HuH-7 (cell line): Measurements from ENCODE around the gene TMEM38A.
A peak's percentile ranks its signal among the peaks of the same experiment; 100 is the strongest.

Source experiments
- DNase-seq: peaks from one replicate; pipeline ENCODE4 v3.0.0; 2011; ENCODE audit warnings: low spot score

The TMEM38A gene

GRCh38 chr19:16660763-16661479, at the start of gene TMEM38A:
TSS of gene TMEM38A (plus strand) at chr19:16661139. CDS start at chr19:16661218, 79 bp downstream.
- DNase-seq = peak; percentile 44

GRCh38 chr19:16612636-16613035, 48.3 kb upstream of the TMEM38A start:
- no peak for DNase-seq

- DNase-seq = no peak
Observed at GRCh38 chr19:16613841-16614240, 47.1 kb upstream of the TMEM38A start.

GRCh38 chr19:16614941-16615340, 46.0 kb upstream of the TMEM38A start:
- DNase-seq = no peak

- no peak for DNase-seq
Observed at GRCh38 chr19:16615808-16616207, 45.1 kb upstream of the TMEM38A start.

GRCh38 chr19:16618248-16618647, 42.7 kb upstream of the TMEM38A start:
- DNase-seq = no peak

GRCh38 chr19:16619457-16619856, 41.5 kb upstream of the TMEM38A start:
- no peak for DNase-seq

- DNase-seq = no peak
Observed at GRCh38 chr19:16620018-16620417, 40.9 kb upstream of the TMEM38A start.

- no peak for DNase-seq
Observed at GRCh38 chr19:16620584-16620983, 40.4 kb upstream of the TMEM38A start.

- DNase-seq = no peak
Observed at GRCh38 chr19:16621165-16621800, 39.7 kb upstream of the TMEM38A start.

GRCh38 chr19:16623066-16623465, 37.9 kb upstream of the TMEM38A start:
- DNase-seq = no peak

- DNase-seq = no peak
Observed at GRCh38 chr19:16623576-16623975, 37.4 kb upstream of the TMEM38A start.

GRCh38 chr19:16624236-16624635, 36.7 kb upstream of the TMEM38A start:
- no peak for DNase-seq

- no peak for DNase-seq
Observed at GRCh38 chr19:16625163-16625958, 35.6 kb upstream of the TMEM38A start.

GRCh38 chr19:16626796-16627192, 34.1 kb upstream of the TMEM38A start:
- DNase-seq = no peak

GRCh38 chr19:16627193-16627927, 33.6 kb upstream of the TMEM38A start:
- no peak for DNase-seq

GRCh38 chr19:16627928-16628182, 33.1 kb upstream of the TMEM38A start:
- no peak for DNase-seq

GRCh38 chr19:16628183-16628983, 32.6 kb upstream of the TMEM38A start, which contains the start of gene MED26:
TSS of gene MED26 (minus strand) at chr19:16628204. CDS start at chr19:16627943, 261 bp downstream.
- DNase-seq = peak; percentile 89

GRCh38 chr19:16628984-16629691, 31.8 kb upstream of the TMEM38A start:
- DNase-seq = no peak

GRCh38 chr19:16631465-16631864, 29.5 kb upstream of the TMEM38A start:
- DNase-seq = no peak

- DNase-seq = no peak
Observed at GRCh38 chr19:16637535-16637934, 23.4 kb upstream of the TMEM38A start.
